DMS53 (cell line): ENCODE data around the gene OR6C74.

Experiments used
- DNase-seq: peaks from one replicate; lab custom pipeline; 2025; lab: John Stamatoyannopoulos, UW

OR6C74 gene

GRCh38 chr12:55244309-55244708 is at the start of gene OR6C74:
OR6C74 (plus strand) TSS chr12:55244609; CDS start chr12:55247288, 2,679 bp downstream.
- DNase-seq, result no peak

DNA sequence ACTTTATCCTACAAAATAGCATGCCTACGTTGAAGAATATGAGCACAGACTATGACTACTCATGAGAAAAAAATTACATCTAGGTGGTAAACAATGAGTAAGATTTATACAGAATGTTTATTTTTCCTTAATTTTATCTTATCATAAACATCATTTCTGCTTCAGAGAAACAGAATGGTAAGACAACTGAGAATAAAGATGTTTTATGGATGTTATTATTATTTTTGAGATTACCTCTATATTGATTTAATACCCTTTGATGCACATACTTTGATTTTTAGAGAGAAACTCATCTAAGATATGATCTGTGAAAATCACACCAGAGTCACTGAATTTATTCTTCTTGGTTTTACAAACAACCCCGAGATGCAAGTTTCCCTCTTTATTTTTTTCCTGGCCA is 23.7 kb upstream of the OR6C74 start, which contains the start of gene OR10A7:
OR10A7 (plus strand) TSS at position 301 of the 400 bp plus-strand sequence; CDS start at position 301, 0 bp downstream.
- DNase-seq, result no peak

GRCh38 chr12:55226523-55226922 is 17.9 kb upstream of the OR6C74 start:
- DNase-seq, result no peak

- no peak for DNase-seq
Measured at GRCh38 chr12:55227643-55228042, 16.8 kb upstream of the OR6C74 start.

DNA sequence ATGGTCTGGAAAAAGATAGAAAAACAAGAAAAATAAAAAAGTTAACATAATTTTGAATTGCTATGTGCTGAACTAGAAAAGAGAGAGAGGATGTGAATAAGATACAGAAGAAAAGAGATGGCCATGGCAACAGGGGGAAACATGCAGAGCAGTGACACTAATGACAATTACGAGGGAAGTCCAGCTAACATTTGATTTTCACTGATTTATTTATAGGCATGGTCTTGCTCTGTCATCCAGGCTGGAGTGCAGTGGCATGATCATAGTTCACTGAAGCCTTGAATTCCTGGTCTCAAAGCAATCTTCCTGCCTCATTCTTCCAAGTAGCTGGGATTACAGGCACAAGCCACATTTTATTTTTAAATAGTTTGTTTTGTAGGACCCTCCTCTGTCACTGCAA is 1.8 kb downstream of the OR6C74 start:
- DNase-seq, result no peak

GRCh38 chr12:55250944-55251343 is 6.5 kb downstream of the OR6C74 start:
- no peak for DNase-seq

- DNase-seq, result no peak
Measured at GRCh38 chr12:55253281-55253680, 8.9 kb downstream of the OR6C74 start.

- no peak for DNase-seq
Measured at GRCh38 chr12:55256831-55257230, 12.4 kb downstream of the OR6C74 start.

DNA sequence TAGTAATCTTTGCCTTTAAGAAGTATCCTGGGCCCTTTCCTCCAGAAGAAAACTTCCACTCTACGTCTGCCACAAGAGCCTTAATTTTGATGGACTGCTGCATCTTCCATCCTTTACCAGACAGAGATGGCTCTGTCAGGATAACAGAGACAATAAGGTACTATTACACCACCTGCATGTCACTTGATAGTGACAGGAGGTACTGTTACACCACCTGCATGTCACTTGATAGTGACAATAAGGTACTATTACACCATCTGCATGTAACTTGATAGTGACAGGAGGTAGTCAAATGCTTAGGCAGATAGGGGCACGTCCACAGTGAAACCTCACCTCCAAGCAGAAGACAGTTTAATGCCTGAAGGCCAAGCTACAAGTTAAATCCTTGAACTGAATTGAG is 13.9 kb downstream of the OR6C74 start:
- peak; percentile 47 for DNase-seq

DNA sequence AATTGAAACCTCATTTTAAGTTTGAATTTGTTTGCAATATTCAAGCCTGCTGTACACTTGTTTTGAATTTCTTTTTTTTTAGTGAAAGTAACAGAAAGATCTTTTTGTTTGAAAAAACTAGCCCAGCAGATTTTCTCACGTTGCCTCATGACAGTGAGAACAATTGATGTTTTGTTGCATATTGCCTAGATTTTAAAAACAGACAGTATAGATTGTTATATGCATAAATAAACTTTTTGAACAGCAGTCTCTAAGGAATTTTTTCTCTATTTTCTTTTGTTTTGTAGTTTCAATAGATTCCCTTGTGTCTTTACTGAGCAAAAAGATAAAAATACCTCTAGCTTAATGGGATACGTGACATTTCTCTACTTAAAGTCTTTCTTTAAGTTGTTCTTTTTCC is 36.6 kb downstream of the OR6C74 start:
- DNase-seq, result no peak

DNA sequence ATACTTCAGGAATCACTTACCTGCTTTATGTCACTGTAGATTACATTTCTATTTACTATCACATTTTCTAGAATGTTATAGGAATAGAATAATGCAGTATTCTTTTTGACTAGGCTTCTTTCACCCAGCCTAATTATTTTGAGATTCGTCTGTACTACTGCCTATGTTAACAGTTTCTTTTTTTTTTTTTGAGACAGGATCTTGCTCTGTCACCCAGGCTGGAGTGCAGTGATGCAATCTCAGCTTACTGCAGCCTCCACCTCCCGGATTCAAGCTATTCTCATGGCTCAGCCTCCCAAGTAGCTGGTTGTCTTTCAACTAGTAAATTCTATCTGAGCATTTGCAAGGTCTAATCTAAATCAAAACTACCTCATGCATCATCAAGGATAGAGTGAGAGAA is 45.6 kb downstream of the OR6C74 start:
- DNase-seq, result no peak
